Stimulated activated CD8-positive, alpha-beta memory T cell treated with anti-CD3 and anti-CD28 coated beads, Interleukin-12 subunit alpha, Interleukin-12 subunit beta, amount 100 ng/mL, for 4 hours (primary cell): ENCODE results near the gene TRIM17.

Experiments
- DNase-seq: peaks from one replicate; pipeline ENCODE4 v3.0.0-alpha.2; 2020; ENCODE audit warnings: low read depth

The TRIM17 gene

DNA sequence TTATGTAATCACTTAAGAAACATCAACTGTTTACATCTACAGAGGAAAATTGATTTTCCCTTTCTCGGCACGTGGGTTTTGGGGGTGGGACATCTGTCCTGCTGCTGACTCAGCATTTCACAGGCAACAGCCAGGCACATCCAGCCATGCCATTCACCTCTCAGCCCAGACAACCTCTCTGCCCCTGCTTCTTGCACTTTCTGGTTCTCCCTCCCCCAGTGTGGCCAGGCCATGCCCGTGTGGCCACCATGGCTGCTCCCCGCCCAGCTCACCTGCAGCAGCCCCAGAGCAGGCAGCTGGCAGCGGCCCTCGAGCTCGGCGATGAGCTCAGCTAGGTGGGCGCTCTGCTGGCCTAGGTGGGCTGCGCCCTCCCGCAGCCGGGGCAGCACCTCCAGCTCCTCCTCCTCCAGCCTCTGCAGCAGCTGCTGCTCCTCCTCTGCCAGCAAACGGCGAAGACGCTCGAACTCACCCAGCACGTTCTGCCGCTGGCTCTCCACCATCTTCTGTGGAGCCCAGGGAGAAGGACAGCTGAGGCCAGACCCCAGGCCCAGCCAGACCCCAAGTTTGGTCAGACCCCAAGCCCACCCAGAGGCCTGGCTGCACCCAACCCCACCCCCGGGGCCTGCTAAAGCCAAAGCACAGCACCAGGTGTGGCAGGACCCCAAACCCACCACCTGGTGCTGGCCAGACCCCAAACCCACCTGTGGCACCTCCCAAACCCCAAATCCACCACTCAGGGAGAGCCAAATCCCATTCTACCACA, 15.8 kb downstream of the TRIM17 start:
- no peak for DNase-seq

DNA sequence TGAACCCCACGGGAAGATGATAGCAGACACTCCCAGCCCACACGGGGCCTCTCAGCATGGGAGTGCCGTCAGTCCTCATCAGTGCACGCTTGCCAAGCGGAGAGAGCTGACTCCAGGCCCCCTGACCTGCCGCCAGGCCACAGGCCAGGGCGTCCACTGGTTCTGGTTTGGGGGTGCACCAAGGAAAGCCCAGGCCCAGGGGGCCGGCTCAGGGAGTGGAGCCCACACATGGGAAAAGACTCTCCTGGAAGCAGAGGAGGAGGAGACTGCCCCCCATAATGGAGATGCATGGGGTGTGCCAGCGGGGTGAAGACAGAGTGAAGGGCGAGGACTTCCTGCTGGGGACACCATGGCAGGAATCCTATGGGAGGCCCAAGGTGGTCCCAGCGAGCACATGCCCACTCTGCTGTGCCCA, 16.4 kb downstream of the TRIM17 start:
- DNase-seq = no peak

GRCh38 chr1:228399531-228400236, 17.0 kb downstream of the TRIM17 start:
- DNase-seq = no peak

DNA sequence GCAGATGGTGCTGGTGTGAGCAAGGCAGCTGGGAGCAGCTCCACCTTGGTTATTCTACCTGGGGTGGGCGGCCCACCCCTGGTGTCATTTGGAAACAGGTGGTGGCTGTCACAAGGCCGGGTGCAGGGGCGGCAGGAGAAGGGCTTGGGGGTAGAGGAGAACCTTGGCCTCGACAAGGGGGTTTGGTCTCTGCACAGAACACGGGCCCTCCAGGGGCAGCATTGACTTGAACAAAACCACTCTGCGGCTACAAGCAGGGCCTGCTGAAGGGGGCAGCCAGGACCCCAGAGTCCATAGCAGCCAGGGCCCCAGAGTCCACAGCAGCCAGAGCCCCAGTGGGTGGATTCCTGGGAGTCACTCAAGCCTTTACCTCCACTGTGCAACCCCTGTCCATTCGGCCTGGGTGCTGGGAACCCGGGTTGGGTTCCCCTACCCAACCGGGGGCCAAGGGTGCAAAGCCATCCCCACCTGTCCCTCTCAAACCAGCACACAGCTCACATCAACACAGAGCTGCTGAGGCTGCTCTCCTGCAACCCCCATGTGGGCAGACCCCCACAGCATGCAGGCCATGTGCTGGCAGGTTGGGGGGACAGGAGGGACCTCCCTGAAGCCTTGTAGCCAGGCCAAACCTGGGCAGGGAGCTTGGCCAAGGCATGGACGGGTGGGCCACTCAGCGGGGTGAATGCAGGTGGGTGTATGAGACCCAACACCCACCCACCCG, 17.8 kb downstream of the TRIM17 start:
- DNase-seq = no peak

- no peak for DNase-seq
Observed at GRCh38 chr1:228397966-228398365, 18.7 kb downstream of the TRIM17 start.

DNA sequence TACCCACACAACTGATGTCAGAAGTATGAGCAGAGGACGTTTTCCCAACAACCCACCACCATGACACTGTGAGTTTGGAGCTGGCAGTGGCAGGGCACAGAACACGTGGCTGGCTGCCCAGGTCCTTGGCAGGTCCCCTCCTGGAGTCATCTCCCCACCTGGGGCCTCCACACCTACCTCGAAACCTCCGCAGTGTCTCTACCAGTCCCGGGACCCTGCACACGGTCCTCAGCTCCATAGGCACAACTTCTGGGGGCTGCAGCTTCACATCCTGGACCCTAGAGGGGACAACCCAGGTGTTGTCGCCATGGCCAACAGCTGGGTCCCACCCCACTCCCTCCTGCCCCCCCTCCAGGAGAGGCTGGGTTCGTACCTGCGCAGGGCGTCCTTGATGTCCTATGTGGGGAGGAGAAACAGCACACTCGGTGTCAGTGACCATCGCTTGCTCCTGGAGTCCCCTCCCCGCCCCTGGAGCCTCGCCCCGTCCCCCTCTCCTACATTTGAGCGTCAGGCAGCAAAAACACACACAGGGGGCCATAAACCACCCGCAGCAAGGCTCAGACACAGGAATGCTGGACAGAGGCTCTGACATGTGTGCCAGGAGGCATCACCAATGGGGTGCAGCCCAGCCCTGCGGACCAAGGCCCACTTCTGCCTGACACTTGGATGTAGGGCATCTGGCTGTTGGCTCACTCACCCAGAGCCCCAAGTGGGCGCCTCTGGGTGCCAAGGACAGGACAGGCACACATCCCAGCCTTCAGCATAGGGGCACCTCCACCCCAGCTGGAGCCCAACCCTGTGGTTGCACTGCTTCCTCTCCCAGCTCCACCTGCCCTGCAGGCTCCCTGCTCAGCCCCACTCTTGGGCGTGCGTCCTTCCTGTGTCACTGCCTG, 19.6 kb downstream of the TRIM17 start:
- DNase-seq = no peak

DNA sequence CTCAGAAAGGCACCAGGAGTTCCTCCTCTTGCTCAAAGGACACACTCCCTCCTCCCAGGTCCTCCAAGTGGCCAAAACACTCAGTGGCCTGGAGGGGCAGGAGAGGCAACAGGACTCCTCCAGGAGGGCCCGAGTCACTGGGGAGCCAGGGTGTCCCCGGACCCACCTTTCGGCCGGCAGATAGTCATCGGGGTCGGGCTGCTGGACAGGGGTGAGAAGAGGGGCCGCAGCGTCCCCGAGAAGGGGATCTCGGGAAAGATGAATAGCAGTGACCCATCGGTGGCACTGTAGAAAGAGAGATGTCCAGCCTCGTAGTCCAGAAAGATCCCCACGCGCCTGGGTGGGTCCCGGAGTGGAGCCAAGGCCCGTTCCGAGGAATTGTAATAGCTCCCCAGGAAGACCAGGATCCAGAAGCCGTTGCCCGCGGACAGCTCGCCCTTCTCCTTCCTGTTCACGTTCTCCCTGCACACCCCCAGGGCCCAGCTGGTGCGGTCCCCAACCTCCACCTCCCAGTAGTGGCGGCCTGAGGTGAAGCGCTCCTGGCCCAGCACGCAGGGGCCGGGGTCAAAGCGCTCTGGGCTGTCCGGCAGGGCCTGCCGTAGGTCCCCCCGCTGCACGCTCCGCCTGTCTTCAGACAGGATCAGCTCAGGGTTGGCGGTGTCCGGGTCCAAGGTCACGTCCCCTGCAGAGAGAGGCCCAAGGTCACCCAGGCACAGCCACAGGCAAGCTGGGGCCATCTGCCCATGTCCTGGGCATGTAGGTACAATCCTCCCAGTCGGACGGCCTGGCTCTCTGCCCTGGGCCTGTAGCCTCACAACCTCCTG, 21.9 kb downstream of the TRIM17 start:
- DNase-seq = no peak

- DNase-seq = no peak
Observed at GRCh38 chr1:228393811-228394570, 22.7 kb downstream of the TRIM17 start.

- DNase-seq = no peak
Observed at GRCh38 chr1:228393268-228393701, 23.4 kb downstream of the TRIM17 start.

- DNase-seq = no peak
Observed at GRCh38 chr1:228392111-228392936, 24.3 kb downstream of the TRIM17 start.

- DNase-seq = no peak
Observed at GRCh38 chr1:228391411-228392020, 25.1 kb downstream of the TRIM17 start.

DNA sequence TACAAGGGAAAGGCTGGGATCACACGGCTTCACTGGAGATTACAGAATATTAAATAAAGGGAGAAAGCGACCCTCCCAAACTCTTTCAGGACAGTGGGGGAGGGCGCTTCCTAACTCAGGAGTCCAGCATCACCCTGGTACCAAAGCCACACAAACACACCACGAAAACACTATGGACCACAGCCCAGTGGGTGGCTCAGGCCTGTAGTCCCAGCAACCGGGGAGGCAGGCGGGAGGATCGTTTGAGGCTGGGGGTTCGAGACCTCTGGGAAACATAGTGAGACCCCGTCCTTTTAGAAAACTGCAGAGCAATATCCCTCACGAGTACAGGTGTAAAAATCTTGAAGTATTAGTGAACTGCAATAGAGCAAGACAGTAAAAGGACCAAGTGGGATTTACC, 26.0 kb downstream of the TRIM17 start:
- no peak for DNase-seq

- DNase-seq = no peak
Observed at GRCh38 chr1:228387321-228387720, 29.3 kb downstream of the TRIM17 start.

GRCh38 chr1:228385232-228385631, 31.4 kb downstream of the TRIM17 start:
- DNase-seq = no peak

- no peak for DNase-seq
Observed at GRCh38 chr1:228383773-228384172, 32.9 kb downstream of the TRIM17 start.

DNA sequence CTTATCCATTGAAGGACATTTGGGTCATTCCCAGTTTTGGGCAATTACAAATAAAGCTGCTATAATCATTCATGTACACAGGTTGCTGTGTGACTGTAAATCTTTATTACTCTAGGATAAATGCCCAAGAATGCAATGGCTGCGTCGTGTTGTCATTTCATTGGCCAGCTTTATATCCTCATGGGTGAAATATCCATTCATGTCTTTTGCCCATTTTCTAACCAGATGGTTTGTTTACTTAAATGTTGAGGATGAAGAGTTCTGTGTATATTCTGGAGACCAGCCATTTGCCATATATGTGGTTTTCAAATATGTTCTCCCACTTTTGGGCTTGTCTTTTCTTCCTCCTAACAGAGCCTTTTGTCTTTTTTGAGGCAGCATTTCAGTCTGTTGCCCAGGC, 35.3 kb downstream of the TRIM17 start:
- no peak for DNase-seq

DNA sequence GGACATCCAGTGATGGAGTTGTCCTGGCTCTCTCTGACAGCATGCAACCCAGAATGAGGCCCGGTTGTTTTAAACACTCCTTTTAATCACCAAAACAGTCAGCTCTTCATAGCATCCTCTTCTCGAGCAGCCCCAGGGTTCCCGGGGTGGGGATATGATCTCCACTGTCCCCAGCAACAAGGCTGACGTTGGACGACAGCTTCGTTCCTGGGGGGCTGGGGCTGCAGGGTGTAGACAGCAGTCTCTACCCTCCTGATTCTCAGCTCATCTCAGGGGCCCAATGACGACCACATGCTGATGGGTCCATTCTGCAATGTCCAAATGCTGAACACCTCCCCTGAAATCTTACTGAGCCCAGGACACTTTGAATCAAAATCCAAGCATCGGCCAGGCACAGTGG, 37.0 kb downstream of the TRIM17 start:
- DNase-seq = no peak

DNA sequence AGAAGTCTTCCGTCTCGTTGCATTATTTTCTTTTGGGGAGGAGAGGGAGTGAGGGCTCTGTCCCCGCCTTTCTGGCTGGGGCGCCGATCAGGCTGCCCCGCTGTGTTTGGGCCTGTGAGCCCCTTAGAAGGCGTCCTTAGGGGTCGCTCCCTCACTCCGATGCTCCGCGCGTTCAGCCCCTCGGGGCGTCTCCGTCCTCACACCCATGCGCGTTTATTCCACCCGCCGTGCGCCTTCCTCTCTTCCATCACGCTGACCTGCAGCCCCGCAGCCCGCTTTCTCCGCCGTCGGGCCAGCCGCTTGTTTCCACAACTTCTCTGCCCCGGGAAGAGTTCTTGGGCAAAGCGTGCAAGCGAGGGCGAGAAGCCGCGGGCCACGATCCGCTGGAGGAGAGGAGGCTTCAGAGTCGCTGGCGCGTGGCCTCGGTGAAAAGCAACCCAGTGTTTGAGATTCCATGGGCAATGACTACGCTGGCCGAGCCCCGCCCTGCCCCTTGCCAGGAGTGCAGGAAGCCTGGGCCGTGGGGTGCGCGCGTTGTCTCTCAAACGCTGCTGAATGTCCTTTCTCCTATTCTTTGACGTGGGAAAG, 37.7 kb downstream of the TRIM17 start:
- no peak for DNase-seq
